ENCODE data around the gene SLFN12.

The SLFN12 gene

DNA sequence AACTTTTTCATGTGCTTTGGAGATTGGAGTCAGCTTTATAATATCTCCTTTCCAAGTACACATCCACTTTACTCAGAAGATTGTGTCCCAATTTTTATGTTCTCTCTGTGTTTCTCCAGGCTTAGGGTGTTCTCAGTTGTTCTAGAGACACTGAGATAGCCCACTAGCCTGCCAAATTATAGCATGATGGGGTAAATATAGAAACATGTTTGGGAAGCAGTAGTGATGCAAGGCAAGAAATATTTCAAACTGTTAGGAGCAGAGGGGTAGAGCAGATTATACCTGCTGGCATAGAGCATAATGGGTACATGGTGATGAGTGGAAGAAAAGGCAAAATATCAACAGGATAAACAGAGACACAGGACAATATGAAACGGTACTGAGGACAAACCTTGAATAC, 71.3 kb downstream of the SLFN12 start:
- H3K36me3 ChIP-seq (ENCODE audit: control insufficient read depth in 2 of 2, insufficient read depth in 1 of 2, low read length in 2 of 2): peaks cover 87 to 94% of the 10 kb centered on the region in 2 experiments
- TF ChIP-seq, protein P1, sequence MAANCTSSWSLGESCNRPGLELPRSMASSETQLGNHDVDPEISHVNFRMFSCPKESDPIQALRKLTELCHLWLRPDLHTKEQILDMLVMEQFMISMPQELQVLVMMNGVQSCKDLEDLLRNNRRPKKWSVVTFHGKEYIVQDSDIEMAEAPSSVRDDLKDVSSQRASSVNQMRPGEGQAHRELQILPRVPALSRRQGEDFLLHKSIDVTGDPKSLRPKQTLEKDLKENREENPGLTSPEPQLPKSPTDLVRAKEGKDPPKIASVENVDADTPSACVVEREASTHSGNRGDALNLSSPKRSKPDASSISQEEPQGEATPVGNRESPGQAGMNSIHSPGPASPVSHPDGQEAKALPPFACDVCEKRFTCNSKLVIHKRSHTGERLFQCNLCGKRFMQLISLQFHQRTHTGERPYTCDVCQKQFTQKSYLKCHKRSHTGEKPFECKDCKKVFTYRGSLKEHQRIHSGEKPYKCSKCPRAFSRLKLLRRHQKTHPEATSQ (tag by site-specific recombination; IDR thresholded peaks at IDR 0.05): no peak
- TF ChIP-seq KLF9 (tag by site-specific recombination; IDR thresholded peaks at IDR 0.05; ENCODE audit: low read depth) (no peak), ZNF600 (tag by site-specific recombination; IDR thresholded peaks at IDR 0.05) (no peak), SP2 (tag by site-specific recombination; IDR thresholded peaks at IDR 0.05) (no peak), ZFP69B (tag by site-specific recombination; IDR thresholded peaks at IDR 0.05) (no peak), ZNF530 (tag by site-specific recombination; IDR thresholded peaks at IDR 0.05; ENCODE audit: low read depth) (no peak), ZBTB20 (tag by site-specific recombination; IDR thresholded peaks at IDR 0.05) (no peak), SETDB1 (IDR thresholded peaks at IDR 0.05; ENCODE audit: insufficient read length, low read length) (no peak), ZNF350 (tag by site-specific recombination; IDR thresholded peaks at IDR 0.05) (no peak), ZNF112 (tag by site-specific recombination; IDR thresholded peaks at IDR 0.05) (no peak), KLF1 (tag by site-specific recombination; IDR thresholded peaks at IDR 0.05) (no peak), SP7 (tag by site-specific recombination; IDR thresholded peaks at IDR 0.05) (no peak), ZNF175 (tag by site-specific recombination; IDR thresholded peaks at IDR 0.05) (no peak), ZNF768 (tag by site-specific recombination; IDR thresholded peaks at IDR 0.05) (no peak), ZNF701 (tag by site-specific recombination; IDR thresholded peaks at IDR 0.05) (no peak), ZNF19 (tag by site-specific recombination; IDR thresholded peaks at IDR 0.05; ENCODE audit: low read depth) (no peak)
- TF ChIP-seq, protein P2, sequence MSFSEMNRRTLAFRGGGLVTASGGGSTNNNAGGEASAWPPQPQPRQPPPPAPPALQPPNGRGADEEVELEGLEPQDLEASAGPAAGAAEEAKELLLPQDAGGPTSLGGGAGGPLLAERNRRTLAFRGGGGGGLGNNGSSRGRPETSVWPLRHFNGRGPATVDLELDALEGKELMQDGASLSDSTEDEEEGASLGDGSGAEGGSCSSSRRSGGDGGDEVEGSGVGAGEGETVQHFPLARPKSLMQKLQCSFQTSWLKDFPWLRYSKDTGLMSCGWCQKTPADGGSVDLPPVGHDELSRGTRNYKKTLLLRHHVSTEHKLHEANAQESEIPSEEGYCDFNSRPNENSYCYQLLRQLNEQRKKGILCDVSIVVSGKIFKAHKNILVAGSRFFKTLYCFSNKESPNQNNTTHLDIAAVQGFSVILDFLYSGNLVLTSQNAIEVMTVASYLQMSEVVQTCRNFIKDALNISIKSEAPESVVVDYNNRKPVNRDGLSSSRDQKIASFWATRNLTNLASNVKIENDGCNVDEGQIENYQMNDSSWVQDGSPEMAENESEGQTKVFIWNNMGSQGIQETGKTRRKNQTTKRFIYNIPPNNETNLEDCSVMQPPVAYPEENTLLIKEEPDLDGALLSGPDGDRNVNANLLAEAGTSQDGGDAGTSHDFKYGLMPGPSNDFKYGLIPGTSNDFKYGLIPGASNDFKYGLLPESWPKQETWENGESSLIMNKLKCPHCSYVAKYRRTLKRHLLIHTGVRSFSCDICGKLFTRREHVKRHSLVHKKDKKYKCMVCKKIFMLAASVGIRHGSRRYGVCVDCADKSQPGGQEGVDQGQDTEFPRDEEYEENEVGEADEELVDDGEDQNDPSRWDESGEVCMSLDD (tag by site-specific recombination; IDR thresholded peaks at IDR 0.05): no peak
- TF ChIP-seq, protein P3, sequence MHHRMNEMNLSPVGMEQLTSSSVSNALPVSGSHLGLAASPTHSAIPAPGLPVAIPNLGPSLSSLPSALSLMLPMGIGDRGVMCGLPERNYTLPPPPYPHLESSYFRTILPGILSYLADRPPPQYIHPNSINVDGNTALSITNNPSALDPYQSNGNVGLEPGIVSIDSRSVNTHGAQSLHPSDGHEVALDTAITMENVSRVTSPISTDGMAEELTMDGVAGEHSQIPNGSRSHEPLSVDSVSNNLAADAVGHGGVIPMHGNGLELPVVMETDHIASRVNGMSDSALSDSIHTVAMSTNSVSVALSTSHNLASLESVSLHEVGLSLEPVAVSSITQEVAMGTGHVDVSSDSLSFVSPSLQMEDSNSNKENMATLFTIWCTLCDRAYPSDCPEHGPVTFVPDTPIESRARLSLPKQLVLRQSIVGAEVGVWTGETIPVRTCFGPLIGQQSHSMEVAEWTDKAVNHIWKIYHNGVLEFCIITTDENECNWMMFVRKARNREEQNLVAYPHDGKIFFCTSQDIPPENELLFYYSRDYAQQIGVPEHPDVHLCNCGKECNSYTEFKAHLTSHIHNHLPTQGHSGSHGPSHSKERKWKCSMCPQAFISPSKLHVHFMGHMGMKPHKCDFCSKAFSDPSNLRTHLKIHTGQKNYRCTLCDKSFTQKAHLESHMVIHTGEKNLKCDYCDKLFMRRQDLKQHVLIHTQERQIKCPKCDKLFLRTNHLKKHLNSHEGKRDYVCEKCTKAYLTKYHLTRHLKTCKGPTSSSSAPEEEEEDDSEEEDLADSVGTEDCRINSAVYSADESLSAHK (tag by site-specific recombination; IDR thresholded peaks at IDR 0.05): no peak
- TF ChIP-seq, protein P4, sequence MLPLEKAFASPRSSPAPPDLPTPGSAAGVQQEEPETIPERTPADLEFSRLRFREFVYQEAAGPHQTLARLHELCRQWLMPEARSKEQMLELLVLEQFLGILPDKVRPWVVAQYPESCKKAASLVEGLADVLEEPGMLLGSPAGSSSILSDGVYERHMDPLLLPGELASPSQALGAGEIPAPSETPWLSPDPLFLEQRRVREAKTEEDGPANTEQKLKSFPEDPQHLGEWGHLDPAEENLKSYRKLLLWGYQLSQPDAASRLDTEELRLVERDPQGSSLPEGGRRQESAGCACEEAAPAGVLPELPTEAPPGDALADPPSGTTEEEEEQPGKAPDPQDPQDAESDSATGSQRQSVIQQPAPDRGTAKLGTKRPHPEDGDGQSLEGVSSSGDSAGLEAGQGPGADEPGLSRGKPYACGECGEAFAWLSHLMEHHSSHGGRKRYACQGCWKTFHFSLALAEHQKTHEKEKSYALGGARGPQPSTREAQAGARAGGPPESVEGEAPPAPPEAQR (tag by site-specific recombination; IDR thresholded peaks at IDR 0.05): no peak
- TF ChIP-seq, protein P5, sequence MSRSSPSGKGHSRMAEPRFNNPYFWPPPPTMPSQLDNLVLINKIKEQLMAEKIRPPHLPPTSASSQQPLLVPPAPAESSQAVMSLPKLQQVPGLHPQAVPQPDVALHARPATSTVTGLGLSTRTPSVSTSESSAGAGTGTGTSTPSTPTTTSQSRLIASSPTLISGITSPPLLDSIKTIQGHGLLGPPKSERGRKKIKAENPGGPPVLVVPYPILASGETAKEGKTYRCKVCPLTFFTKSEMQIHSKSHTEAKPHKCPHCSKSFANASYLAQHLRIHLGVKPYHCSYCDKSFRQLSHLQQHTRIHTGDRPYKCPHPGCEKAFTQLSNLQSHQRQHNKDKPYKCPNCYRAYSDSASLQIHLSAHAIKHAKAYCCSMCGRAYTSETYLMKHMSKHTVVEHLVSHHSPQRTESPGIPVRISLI (tag by site-specific recombination; IDR thresholded peaks at IDR 0.05): no peak

More for the DNA sequence above, 71.3 kb downstream of the SLFN12 start:
- no peak overlapping the region for H3K4me3 ChIP-seq (ENCODE audit: low read depth, low read length)
- POLR2A ChIA-PET: interaction anchor here (1.9 kb wide), 1 partner anchor 13 kb away, joined by 6 read pairs; the partner anchor contains the start of gene SLFN11
- CTCF ChIA-PET: interaction anchor here (0.5 kb wide), 1 partner anchor 173 kb away, joined by 4 read pairs; no protein-coding TSS in a partner anchor
- no peak overlapping the region for H3K27ac ChIP-seq (ENCODE audit: extremely low read depth, low read depth, low read length)
- H3K4me1 ChIP-seq (ENCODE audit: control insufficient read depth, insufficient read depth, low read length): no peaks in the 10 kb centered on the region
- H3K9me3 ChIP-seq (ENCODE audit: control insufficient read depth, insufficient read depth, low read depth, low read length): no peaks in the 10 kb centered on the region
